NB4 (cell line): Measurements from ENCODE around the gene PIP4P1.

Experiments
- DNase-seq: peaks from one replicate; pipeline ENCODE4 v3.0.0; 2010; ENCODE audit warnings: low read depth
- H3K4me3 ChIP-seq: one replicate; pipeline ENCODE4 v1.5.1; 2011; ENCODE audit warnings: mild to moderate bottlenecking, low read depth, low read length, moderate library complexity
- CTCF ChIP-seq: IDR thresholded peaks from one replicate; pipeline ENCODE4 v1.5.1; 2012; ENCODE audit warnings: low read depth, low read length
- MAX ChIP-seq: IDR thresholded peaks from 2 replicates; pipeline ENCODE4 v1.6.1; 2011; ENCODE audit warnings: low read depth, low read length
- MYC ChIP-seq: IDR thresholded peaks from 2 replicates; pipeline ENCODE4 v1.6.1; 2011; ENCODE audit warnings: low read depth, low read length
- POLR2A ChIP-seq: IDR thresholded peaks from 2 replicates; pipeline ENCODE4 v1.6.1; 2011; ENCODE audit warnings: mild to moderate bottlenecking; ENCODE audit not compliant: insufficient read length; ENCODE audit errors: extremely low read depth

Gene PIP4P1

DNA sequence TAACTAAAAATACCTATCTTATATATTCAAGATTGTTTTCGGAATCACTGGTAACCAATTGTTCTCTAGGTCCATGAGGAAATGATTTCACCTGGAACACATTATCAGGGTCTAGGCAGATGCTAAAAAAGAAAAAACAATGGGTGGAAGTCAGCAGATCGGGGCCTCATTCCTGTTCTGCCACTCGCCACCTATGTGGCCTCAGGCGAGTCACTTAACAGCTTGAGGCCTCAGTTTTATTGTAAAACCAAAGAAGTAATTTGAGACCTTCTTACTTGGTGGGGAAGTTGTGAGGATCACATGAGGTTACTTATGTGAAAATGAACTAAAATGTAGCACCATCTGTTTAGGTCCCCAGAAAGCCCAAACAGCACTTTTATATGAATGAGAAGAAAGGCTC is 37.9 kb upstream of the PIP4P1 start:
- no peak overlapping the region for H3K4me3 ChIP-seq
- TF ChIP-seq CTCF (no peak), MAX (peak; percentile 58), MYC (peak; percentile 48), POLR2A (peak; percentile 50)
- peak; percentile 86 for DNase-seq

GRCh38 chr14:20498622-20499021 is 37.4 kb upstream of the PIP4P1 start:
- peak; percentile 85 for DNase-seq
- H3K4me3 ChIP-seq = no peak overlapping the region

DNA sequence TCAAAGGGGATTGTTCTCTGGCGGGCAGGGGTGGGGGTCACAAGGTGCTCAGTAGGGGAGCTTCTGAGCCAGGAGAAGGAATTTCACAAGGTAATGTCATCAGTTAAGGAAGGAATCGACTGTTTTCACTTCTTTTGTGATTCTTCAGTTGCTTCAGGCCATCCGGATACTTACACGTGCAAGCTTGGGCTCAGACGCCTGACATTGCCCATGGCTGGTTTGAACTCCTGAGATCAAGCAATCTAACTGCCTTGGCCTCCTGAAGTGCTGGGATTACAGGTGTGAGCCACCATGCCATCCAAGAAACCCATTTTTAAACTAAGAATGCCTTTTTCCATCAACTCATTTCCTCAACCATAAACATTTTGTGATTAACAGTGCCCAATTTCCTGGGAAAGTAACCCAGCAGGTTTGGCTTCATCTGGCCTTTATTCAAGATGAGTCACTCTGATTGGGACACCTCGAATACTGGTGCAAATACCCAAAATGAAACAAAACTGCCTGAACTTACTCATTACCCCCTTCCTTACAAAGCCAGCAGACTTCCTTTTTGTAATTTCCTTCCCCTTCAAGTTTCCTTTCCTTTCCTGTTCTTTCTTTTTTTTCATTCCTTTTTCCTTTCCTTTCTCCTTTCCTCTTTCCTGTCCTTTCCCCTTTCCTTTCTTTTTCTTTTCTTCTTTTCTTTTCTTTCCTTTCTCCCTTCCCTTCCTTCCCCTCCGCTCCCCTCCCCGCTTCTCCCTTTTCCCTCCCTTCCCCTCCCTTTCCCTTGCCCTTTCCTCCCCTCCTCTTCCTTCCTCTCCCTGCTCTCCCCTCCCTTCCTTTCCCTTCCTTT is 33.9 kb upstream of the PIP4P1 start:
- DNase-seq = peak; percentile 76
- H3K4me3 ChIP-seq = no peak overlapping the region
- TF ChIP-seq POLR2A = no peak
- no peak for TF ChIP-seq CTCF
- TF ChIP-seq MAX = no peak
- TF ChIP-seq MYC = no peak

More at GRCh38 chr14:20498622-20499021, 37.4 kb upstream of the PIP4P1 start:
- TF ChIP-seq POLR2A = no peak

- no peak overlapping the region for H3K4me3 ChIP-seq
- 0 out of 2 replicates have a peak, but pooled peaks have one; percentile 8 for TF ChIP-seq MYC
- TF ChIP-seq POLR2A = no peak
- peak; percentile 93 for DNase-seq
Observed at GRCh38 chr14:20493634-20494033, 32.4 kb upstream of the PIP4P1 start.

GRCh38 chr14:20492486-20492885 is 31.3 kb upstream of the PIP4P1 start:
- no peak for DNase-seq
- H3K4me3 ChIP-seq = no peak overlapping the region
- TF ChIP-seq MYC (no peak), CTCF (no peak), MAX (no peak), POLR2A (no peak)

DNA sequence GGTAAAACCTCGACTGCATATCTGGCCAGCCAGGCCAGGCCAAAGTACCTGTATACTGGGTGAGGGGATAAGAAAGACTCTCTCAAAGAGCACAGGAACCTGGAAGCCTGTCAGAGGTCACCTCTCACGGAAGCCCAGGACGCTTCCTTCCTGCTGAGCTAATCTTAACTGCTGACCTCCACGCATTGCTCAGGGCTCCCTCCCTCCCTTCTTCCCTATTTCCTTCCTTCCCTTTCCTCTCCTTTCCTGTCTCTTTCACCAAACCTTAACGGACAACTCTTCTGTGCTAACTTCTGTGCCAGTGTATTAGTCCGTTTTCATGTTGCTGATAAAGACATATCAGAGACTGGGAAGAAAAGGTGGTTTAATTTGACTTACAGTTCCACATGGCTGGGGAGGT is 29.3 kb upstream of the PIP4P1 start:
- H3K4me3 ChIP-seq = peak overlapping the region; percentile 52
- TF ChIP-seq MYC = no peak; the same call in 1 of the 2 replicates
- no peak for TF ChIP-seq CTCF
- TF ChIP-seq POLR2A = no peak
- peak; percentile 30; the same call in 1 of the 2 replicates for TF ChIP-seq MAX
- DNase-seq = peak; percentile 60

- peak overlapping the region; percentile 54 for H3K4me3 ChIP-seq
- TF ChIP-seq POLR2A (peak; percentile 47), MAX (peak; percentile 80), CTCF (no peak), MYC (peak; percentile 87)
- DNase-seq = peak; percentile 98
Observed at GRCh38 chr14:20489093-20489994, 28.1 kb upstream of the PIP4P1 start.
